HEK293 (cell line): Measurements from ENCODE around the gene BTBD9.

Experiments
- CTCF ChIA-PET: fragments of 350-600 bp; formaldehyde crosslinking; extraction: SDS; loops from one replicate; lab custom pipeline; 2021; ENCODE audit warnings: antibody characterized with exemption; lab: Yijun Ruan, JAX
- POLR2A ChIA-PET: fragments of 300-600 bp; formaldehyde crosslinking; extraction: SDS; loops from one replicate; lab custom pipeline; 2020; ENCODE audit warnings: antibody characterized with exemption, inconsistent platforms; lab: Yijun Ruan, JAX
- H3K27ac ChIP-seq: fragments of 200-500 bp; sonication (Bioruptor generic); 2 replicates; pipeline ENCODE4 v1.5.1; 2014; ENCODE audit warnings: low read depth, low read length, control low read depth, inconsistent platforms; ENCODE audit errors: extremely low read depth
- H3K36me3 ChIP-seq, 2 experiments: fragments of 200-500 bp in 1 of 2; sonication (Bioruptor generic) in 1 of 2; 1 replicate in 1 of 2; 2 replicates in 1 of 2; pipeline ENCODE4 v1.5.1; 2014 to 2017; ENCODE audit warnings: inconsistent platforms in 2 of 2, low read length in 2 of 2; ENCODE audit not compliant: control insufficient read depth in 2 of 2, insufficient read depth in 1 of 2
- H3K4me1 ChIP-seq: fragments of 200-500 bp; sonication (Bioruptor generic); 2 replicates; pipeline ENCODE4 v1.5.1; 2014; ENCODE audit warnings: mild to moderate bottlenecking, low read length, inconsistent platforms; ENCODE audit not compliant: control insufficient read depth, insufficient read depth
- H3K4me3 ChIP-seq: 2 replicates; pipeline ENCODE4 v1.5.1; 2011; ENCODE audit warnings: low read depth, mild to moderate bottlenecking, control low read depth, low read length, moderate library complexity
- H3K9me3 ChIP-seq: fragments of 200-500 bp; sonication (Bioruptor generic); 2 replicates; pipeline ENCODE4 v1.5.1; 2014; ENCODE audit warnings: low read depth, low read length, inconsistent platforms; ENCODE audit not compliant: control insufficient read depth, insufficient read depth
- HOXA7 ChIP-seq: sonication (generic); formaldehyde crosslinking; IDR thresholded peaks from 2 replicates; pipeline ENCODE4 v1.8.1; 2022; ENCODE audit warnings: missing genetic modification reagents, borderline replicate concordance
- INSM2 ChIP-seq: fragments of 450-650 bp; formaldehyde crosslinking; IDR thresholded peaks from 2 replicates; pipeline ENCODE4 v1.5.1; 2016; ENCODE audit warnings: missing biosample characterization, missing genetic modification characterization
- KLF1 ChIP-seq: fragments of 450-650 bp; formaldehyde crosslinking; IDR thresholded peaks from 2 replicates; pipeline ENCODE4 v1.5.1; 2016; ENCODE audit warnings: missing biosample characterization, missing genetic modification characterization
- SALL2 ChIP-seq: fragments of 450-650 bp; formaldehyde crosslinking; IDR thresholded peaks from 2 replicates; pipeline ENCODE4 v1.5.0; 2017; ENCODE audit warnings: missing biosample characterization, mild to moderate bottlenecking, missing genetic modification characterization, borderline replicate concordance
- ZBTB1 ChIP-seq: fragments of 450-650 bp; formaldehyde crosslinking; IDR thresholded peaks from 2 replicates; pipeline ENCODE4 v1.5.1; 2016; ENCODE audit warnings: missing biosample characterization, missing genetic modification characterization
- ZBTB49 ChIP-seq: fragments of 450-650 bp; formaldehyde crosslinking; IDR thresholded peaks from 2 replicates; pipeline ENCODE4 v1.5.1; 2016; ENCODE audit warnings: missing biosample characterization, missing genetic modification characterization, low read depth
- ZNF10 ChIP-seq: fragments of 450-650 bp; formaldehyde crosslinking; IDR thresholded peaks from 2 replicates; pipeline ENCODE4 v1.5.1; 2017; ENCODE audit warnings: missing biosample characterization, missing genetic modification characterization
- ZNF140 ChIP-seq: fragments of 450-650 bp; formaldehyde crosslinking; IDR thresholded peaks from 2 replicates; pipeline ENCODE4 v1.5.1; 2016; ENCODE audit warnings: missing biosample characterization, missing genetic modification characterization
- ZNF19 ChIP-seq: fragments of 450-650 bp; formaldehyde crosslinking; IDR thresholded peaks from 2 replicates; pipeline ENCODE4; 2016; ENCODE audit warnings: missing biosample characterization, missing genetic modification characterization, low read depth
- ZNF416 ChIP-seq: fragments of 450-650 bp; formaldehyde crosslinking; IDR thresholded peaks from 2 replicates; pipeline ENCODE4 v1.5.1; 2016; ENCODE audit warnings: missing biosample characterization, missing genetic modification characterization
- ZNF518A ChIP-seq: fragments of 450-650 bp; formaldehyde crosslinking; conservative IDR thresholded peaks from 2 replicates; pipeline ENCODE4 v1.5.1; 2016; ENCODE audit warnings: low read depth, missing biosample characterization, missing genetic modification characterization
- ZNF585B ChIP-seq: fragments of 450-650 bp; formaldehyde crosslinking; IDR thresholded peaks from 2 replicates; pipeline ENCODE4 v1.5.1; 2016; ENCODE audit warnings: missing biosample characterization, missing genetic modification characterization
- ZNF596 ChIP-seq: fragments of 450-650 bp; IDR thresholded peaks from 2 replicates; pipeline ENCODE4 v1.5.0; 2018; ENCODE audit warnings: missing biosample characterization, mild to moderate bottlenecking, missing genetic modification characterization, moderate library complexity
- ZNF621 ChIP-seq: fragments of 450-650 bp; formaldehyde crosslinking; IDR thresholded peaks from 2 replicates; pipeline ENCODE4 v1.5.1; 2017; ENCODE audit warnings: missing biosample characterization, missing genetic modification characterization
- ZNF624 ChIP-seq: fragments of 450-650 bp; formaldehyde crosslinking; IDR thresholded peaks from 2 replicates; pipeline ENCODE4 v1.5.1; 2017; ENCODE audit warnings: missing biosample characterization, missing genetic modification characterization
- ZNF660 ChIP-seq: fragments of 450-650 bp; IDR thresholded peaks from 2 replicates; pipeline ENCODE4 v1.5.1; 2018; ENCODE audit warnings: missing biosample characterization, mild to moderate bottlenecking, missing genetic modification characterization
- ZSCAN16 ChIP-seq: fragments of 450-650 bp; formaldehyde crosslinking; IDR thresholded peaks from 2 replicates; pipeline ENCODE4 v1.5.1; 2016; ENCODE audit warnings: missing biosample characterization, missing genetic modification characterization
- ZSCAN30 ChIP-seq: fragments of 450-650 bp; IDR thresholded peaks from 2 replicates; pipeline ENCODE4 v1.5.1; 2018; ENCODE audit warnings: missing biosample characterization, mild to moderate bottlenecking, missing genetic modification characterization, moderate library complexity

BTBD9 gene

GRCh38 chr6:38174315-38174714 is 465.4 kb downstream of the BTBD9 start (continued):
- TF ChIP-seq INSM2 (tag by site-specific recombination) (no peak), ZSCAN30 (tag by site-specific recombination) (no peak), ZNF596 (tag by site-specific recombination) (no peak), ZBTB1 (tag by site-specific recombination) (no peak), ZSCAN16 (tag by site-specific recombination) (no peak), ZBTB49 (tag by site-specific recombination) (no peak), ZNF518A (tag by site-specific recombination) (no peak)

- Histone ChIP-seq H3K4me1 (peaks cover 6% of the 10 kb centered on the region; the same call in 1 of the 2 replicates), H3K36me3 (no peaks in the 10 kb centered on the region), H3K4me3 (no peak overlapping the region), H3K27ac (no peak overlapping the region), H3K9me3 (no peaks in the 10 kb centered on the region)
- CTCF ChIA-PET, result interaction anchor here (1.4 kb wide), 1 partner anchor 320 kb away, joined by 5 read pairs; no protein-coding TSS in a partner anchor
- POLR2A ChIA-PET, result no interaction called here
- TF ChIP-seq ZNF10 (tag by site-specific recombination), result no peak
- TF ChIP-seq ZNF140 (tag by site-specific recombination), result no peak
- TF ChIP-seq ZNF624, result no peak
- TF ChIP-seq HOXA7 (CRISPR knock-in tag), result no peak
- no peak for TF ChIP-seq ZNF585B (tag by site-specific recombination)
- no peak for TF ChIP-seq ZNF621 (tag by site-specific recombination)
- TF ChIP-seq ZNF416, result no peak
- TF ChIP-seq ZNF19 (tag by site-specific recombination), result no peak
- TF ChIP-seq SALL2, result no peak
- TF ChIP-seq KLF1 (tag by site-specific recombination), result no peak
- TF ChIP-seq ZNF660, result no peak
Measured at GRCh38 chr6:38173909-38174308, 465.8 kb downstream of the BTBD9 start.
